HepG2 (cell line): ENCODE measurements around the gene ZNF273. TPM values are rescaled to one million over a fixed set of nuclear protein-coding genes. Genes with fewer than 3 reads are reported as not detected.

ENCODE experiments used
- CREB1 ChIP-seq, 2 experiments: fragments of 450-650 bp in 1 of 2; IDR thresholded peaks; 2 replicates each; pipeline ENCODE4 v1.6.1; 2016 to 2017; ENCODE audit warnings: control low read depth in 1 of 2, mild to moderate bottlenecking in 1 of 2, missing compliant biosample characterization in 1 of 2, missing genetic modification characterization in 1 of 2
- KAT2B ChIP-seq: fragments of 150-350 bp; IDR thresholded peaks from 2 replicates; pipeline ENCODE4 v1.6.1; 2014; ENCODE audit warnings: low read depth, low read length, borderline replicate concordance
- KLF15 ChIP-seq: sonication (generic); formaldehyde crosslinking; IDR thresholded peaks from 2 replicates; pipeline ENCODE4 v1.8.1; 2023; ENCODE audit warnings: borderline replicate concordance, mild to moderate bottlenecking, inconsistent platforms, missing genetic modification reagents, mixed read lengths
- MAFG ChIP-seq: sonication (generic); formaldehyde crosslinking; IDR thresholded peaks from 2 replicates; pipeline ENCODE4 v1.5.1; 2020; ENCODE audit warnings: mild to moderate bottlenecking, missing genetic modification reagents
- PITX1 ChIP-seq: sonication (generic); formaldehyde crosslinking; IDR thresholded peaks from 2 replicates; pipeline ENCODE4 v1.5.1; 2020; ENCODE audit warnings: mild to moderate bottlenecking, missing genetic modification reagents
- PLRG1 ChIP-seq: fragments of 450-650 bp; conservative IDR thresholded peaks from 2 replicates; pipeline ENCODE4 v1.6.1; 2016
- SETDB1 ChIP-seq: sonication (generic); formaldehyde crosslinking; IDR thresholded peaks from 2 replicates; pipeline ENCODE4 v1.5.1; 2020; ENCODE audit warnings: missing genetic modification reagents, mild to moderate bottlenecking, borderline replicate concordance
- SIX1 ChIP-seq: sonication (generic); formaldehyde crosslinking; IDR thresholded peaks from 2 replicates; pipeline ENCODE4 v1.4.0; 2020; ENCODE audit warnings: missing genetic modification reagents, borderline replicate concordance
- ZBTB1 ChIP-seq: sonication (generic); formaldehyde crosslinking; IDR thresholded peaks from 2 replicates; pipeline ENCODE4 v1.4.0; 2020; ENCODE audit warnings: missing genetic modification reagents, borderline replicate concordance
- ZFP82 ChIP-seq: sonication (generic); formaldehyde crosslinking; IDR thresholded peaks from 2 replicates; pipeline ENCODE4 v1.5.1; 2020; ENCODE audit warnings: mild to moderate bottlenecking, missing genetic modification reagents, borderline replicate concordance
- ZNF234 ChIP-seq: sonication (generic); formaldehyde crosslinking; conservative IDR thresholded peaks from 2 replicates; pipeline ENCODE4 v1.5.1; 2020; ENCODE audit warnings: mild to moderate bottlenecking, missing genetic modification reagents
- ZNF546 ChIP-seq: sonication (generic); formaldehyde crosslinking; conservative IDR thresholded peaks from 2 replicates; pipeline ENCODE4 v1.8.1; 2023; ENCODE audit warnings: mild to moderate bottlenecking, missing genetic modification reagents
- ZNF550 ChIP-seq: sonication (generic); formaldehyde crosslinking; IDR thresholded peaks from 2 replicates; pipeline ENCODE4 v1.4.0; 2020; ENCODE audit warnings: mild to moderate bottlenecking, missing genetic modification reagents, borderline replicate concordance
- ZNF556 ChIP-seq: sonication (generic); formaldehyde crosslinking; IDR thresholded peaks from 2 replicates; pipeline ENCODE4 v1.4.0; 2020; ENCODE audit warnings: mild to moderate bottlenecking, missing genetic modification reagents, borderline replicate concordance
- ZNF557 ChIP-seq: sonication (generic); formaldehyde crosslinking; IDR thresholded peaks from 2 replicates; pipeline ENCODE4 v1.4.0; 2020; ENCODE audit warnings: missing genetic modification reagents
- ZNF563 ChIP-seq: sonication (generic); formaldehyde crosslinking; IDR thresholded peaks from 2 replicates; pipeline ENCODE4 v1.8.0; 2022; ENCODE audit warnings: mild to moderate bottlenecking, moderate library complexity, missing genetic modification reagents
- ZNF564 ChIP-seq: sonication (generic); formaldehyde crosslinking; IDR thresholded peaks from 2 replicates; pipeline ENCODE4 v1.8.1; 2023; ENCODE audit warnings: mild to moderate bottlenecking, missing genetic modification reagents
- polyA plus RNA-seq, 8 experiments: library from polyadenylated mRNA; depleted of rRNA in 3 of 8; stranded (reverse) in 7 of 8; unstranded in 1 of 8; fragments of >200 nt; fragmentation: Illumina TruSeq in 4 of 8; extraction: Trizol in 4 of 8; gene quantifications; 2 replicates each; pipeline versions ENCODE4 v1.2.1 to v1.2.3, GENCODE V29; 2011 to 2016; ENCODE audit warnings: low read depth in 4 of 8, missing spikeins in 1 of 8, mixed read lengths in 1 of 8; ENCODE audit not compliant: insufficient read depth in 1 of 8
- total RNA-seq, 5 experiments: library from RNA; depleted of rRNA; stranded (reverse); fragments of >200 nt; fragmentation: Illumina TruSeq; extraction: Trizol; gene quantifications; 2 replicates each; pipeline ENCODE4 v1.2.3, GENCODE V29; 2016; ENCODE audit warnings: low read depth in 1 of 5
- TF ChIP-seq, protein P1 (sequence below): IDR thresholded peaks from 2 replicates; pipeline ENCODE4 v1.6.1; 2016; ENCODE audit warnings: mild to moderate bottlenecking
- TF ChIP-seq, protein P2 (sequence below): IDR thresholded peaks from 2 replicates; pipeline ENCODE4 v1.6.1; 2016; ENCODE audit warnings: mild to moderate bottlenecking, missing biosample characterization, missing genetic modification reagents
- TF ChIP-seq, protein P3 (sequence below): sonication (generic); formaldehyde crosslinking; IDR thresholded peaks from 2 replicates; pipeline ENCODE4 v1.5.0; 2020; ENCODE audit warnings: mild to moderate bottlenecking, missing genetic modification reagents
- TF ChIP-seq, protein P4 (sequence below): sonication (generic); formaldehyde crosslinking; IDR thresholded peaks from 2 replicates; pipeline ENCODE4 v1.4.0; 2020; ENCODE audit warnings: missing genetic modification reagents, borderline replicate concordance
- TF ChIP-seq, protein P5 (sequence below), 2 experiments: sonication (generic) in 1 of 2; formaldehyde crosslinking in 1 of 2; IDR thresholded peaks; 2 replicates each; pipeline versions ENCODE4 v1.4.0 to v1.6.1; 2018 to 2020; ENCODE audit warnings: missing genetic modification reagents in 2 of 2, borderline replicate concordance in 1 of 2, low read depth in 1 of 2, mild to moderate bottlenecking in 1 of 2, missing biosample characterization in 1 of 2

Gene ZNF273
- total and polyA plus RNA-seq, 2 of the 13 experiments (the other 11 are each of a cell fraction or from before 2014, with no cell fraction given) = 1.7 to 5.8 TPM

DNA sequence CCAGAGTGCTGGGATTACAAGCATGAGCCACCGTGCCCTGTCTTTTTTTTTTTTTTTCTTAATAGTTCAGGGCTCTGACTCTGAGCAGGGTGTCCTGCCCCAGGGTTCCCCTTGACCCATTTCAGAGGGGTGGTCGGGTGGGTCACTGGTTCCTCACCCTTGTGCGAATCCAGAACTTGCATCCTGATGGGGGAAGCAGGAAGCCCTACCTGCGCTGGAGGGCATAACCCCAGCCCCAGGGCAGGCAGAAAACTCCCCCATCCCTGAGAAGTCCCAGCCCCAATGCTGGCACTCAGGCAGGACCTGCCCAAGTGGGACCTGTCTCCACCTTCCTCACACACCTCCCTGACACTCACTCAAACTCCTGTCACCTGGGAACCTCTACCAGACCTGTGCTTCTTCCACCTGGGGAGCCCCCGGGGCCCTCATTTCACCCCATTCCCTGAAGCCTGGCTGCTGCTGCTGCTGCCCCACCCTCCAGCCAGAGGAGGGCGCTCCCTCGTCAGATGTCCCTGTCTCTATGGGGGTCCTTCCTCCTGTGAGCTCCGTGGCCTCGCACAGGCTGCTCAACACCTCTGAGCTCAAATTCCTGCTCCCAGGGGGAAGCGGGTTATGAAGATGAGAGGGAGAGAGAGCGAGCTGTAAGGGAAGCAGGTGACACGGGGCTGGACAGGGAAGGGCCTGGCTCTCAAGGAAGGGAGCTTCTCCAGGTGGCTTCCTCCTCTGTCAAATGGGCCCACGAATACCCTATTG is 15.1 kb upstream of the ZNF273 start (continued):
- TF ChIP-seq SETDB1 (CRISPR knock-in tag) (no peak), MAFG (no peak), PITX1 (CRISPR knock-in tag) (no peak), ZNF234 (CRISPR knock-in tag) (no peak), ZNF556 (no peak), ZNF563 (CRISPR knock-in tag) (no peak), ZBTB1 (CRISPR knock-in tag) (no peak), ZNF557 (CRISPR knock-in tag) (no peak), ZNF564 (CRISPR knock-in tag) (no peak), KLF15 (CRISPR knock-in tag) (no peak), ZNF550 (CRISPR knock-in tag) (no peak), CREB1 (IDR thresholded peaks at IDR 0.05) (no peak), CREB1 (CRISPR knock-in tag; IDR thresholded peaks at IDR 0.05) (no peak), ZFP82 (no peak), SIX1 (CRISPR knock-in tag) (no peak), KAT2B (no peak), PLRG1 (no peak), ZNF546 (CRISPR knock-in tag) (no peak)
- TF ChIP-seq, protein P1, sequence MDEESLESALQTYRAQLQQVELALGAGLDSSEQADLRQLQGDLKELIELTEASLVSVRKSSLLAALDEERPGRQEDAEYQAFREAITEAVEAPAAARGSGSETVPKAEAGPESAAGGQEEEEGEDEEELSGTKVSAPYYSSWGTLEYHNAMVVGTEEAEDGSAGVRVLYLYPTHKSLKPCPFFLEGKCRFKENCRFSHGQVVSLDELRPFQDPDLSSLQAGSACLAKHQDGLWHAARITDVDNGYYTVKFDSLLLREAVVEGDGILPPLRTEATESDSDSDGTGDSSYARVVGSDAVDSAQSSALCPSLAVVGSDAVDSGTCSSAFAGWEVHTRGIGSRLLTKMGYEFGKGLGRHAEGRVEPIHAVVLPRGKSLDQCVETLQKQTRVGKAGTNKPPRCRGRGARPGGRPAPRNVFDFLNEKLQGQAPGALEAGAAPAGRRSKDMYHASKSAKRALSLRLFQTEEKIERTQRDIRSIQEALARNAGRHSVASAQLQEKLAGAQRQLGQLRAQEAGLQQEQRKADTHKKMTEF (CRISPR knock-in tag) = no peak
- TF ChIP-seq, protein P2, sequence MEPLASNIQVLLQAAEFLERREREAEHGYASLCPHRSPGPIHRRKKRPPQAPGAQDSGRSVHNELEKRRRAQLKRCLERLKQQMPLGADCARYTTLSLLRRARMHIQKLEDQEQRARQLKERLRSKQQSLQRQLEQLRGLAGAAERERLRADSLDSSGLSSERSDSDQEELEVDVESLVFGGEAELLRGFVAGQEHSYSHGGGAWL (CRISPR knock-in tag) = no peak
- TF ChIP-seq, protein P3, sequence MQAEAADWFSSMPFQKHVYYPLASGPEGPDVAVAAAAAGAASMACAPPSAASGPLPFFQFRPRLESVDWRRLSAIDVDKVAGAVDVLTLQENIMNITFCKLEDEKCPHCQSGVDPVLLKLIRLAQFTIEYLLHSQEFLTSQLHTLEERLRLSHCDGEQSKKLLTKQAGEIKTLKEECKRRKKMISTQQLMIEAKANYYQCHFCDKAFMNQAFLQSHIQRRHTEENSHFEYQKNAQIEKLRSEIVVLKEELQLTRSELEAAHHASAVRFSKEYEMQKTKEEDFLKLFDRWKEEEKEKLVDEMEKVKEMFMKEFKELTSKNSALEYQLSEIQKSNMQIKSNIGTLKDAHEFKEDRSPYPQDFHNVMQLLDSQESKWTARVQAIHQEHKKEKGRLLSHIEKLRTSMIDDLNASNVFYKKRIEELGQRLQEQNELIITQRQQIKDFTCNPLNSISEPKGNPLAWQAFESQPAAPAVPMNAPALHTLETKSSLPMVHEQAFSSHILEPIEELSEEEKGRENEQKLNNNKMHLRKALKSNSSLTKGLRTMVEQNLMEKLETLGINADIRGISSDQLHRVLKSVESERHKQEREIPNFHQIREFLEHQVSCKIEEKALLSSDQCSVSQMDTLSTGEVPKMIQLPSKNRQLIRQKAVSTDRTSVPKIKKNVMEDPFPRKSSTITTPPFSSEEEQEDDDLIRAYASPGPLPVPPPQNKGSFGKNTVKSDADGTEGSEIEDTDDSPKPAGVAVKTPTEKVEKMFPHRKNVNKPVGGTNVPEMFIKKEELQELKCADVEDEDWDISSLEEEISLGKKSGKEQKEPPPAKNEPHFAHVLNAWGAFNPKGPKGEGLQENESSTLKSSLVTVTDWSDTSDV (CRISPR knock-in tag) = no peak
- TF ChIP-seq, protein P4, sequence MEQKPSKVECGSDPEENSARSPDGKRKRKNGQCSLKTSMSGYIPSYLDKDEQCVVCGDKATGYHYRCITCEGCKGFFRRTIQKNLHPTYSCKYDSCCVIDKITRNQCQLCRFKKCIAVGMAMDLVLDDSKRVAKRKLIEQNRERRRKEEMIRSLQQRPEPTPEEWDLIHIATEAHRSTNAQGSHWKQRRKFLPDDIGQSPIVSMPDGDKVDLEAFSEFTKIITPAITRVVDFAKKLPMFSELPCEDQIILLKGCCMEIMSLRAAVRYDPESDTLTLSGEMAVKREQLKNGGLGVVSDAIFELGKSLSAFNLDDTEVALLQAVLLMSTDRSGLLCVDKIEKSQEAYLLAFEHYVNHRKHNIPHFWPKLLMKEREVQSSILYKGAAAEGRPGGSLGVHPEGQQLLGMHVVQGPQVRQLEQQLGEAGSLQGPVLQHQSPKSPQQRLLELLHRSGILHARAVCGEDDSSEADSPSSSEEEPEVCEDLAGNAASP = no peak
- TF ChIP-seq, protein P5, sequence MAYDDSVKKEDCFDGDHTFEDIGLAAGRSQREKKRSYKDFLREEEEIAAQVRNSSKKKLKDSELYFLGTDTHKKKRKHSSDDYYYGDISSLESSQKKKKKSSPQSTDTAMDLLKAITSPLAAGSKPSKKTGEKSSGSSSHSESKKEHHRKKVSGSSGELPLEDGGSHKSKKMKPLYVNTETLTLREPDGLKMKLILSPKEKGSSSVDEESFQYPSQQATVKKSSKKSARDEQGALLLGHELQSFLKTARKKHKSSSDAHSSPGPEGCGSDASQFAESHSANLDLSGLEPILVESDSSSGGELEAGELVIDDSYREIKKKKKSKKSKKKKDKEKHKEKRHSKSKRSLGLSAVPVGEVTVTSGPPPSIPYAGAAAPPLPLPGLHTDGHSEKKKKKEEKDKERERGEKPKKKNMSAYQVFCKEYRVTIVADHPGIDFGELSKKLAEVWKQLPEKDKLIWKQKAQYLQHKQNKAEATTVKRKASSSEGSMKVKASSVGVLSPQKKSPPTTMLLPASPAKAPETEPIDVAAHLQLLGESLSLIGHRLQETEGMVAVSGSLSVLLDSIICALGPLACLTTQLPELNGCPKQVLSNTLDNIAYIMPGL (CRISPR knock-in tag; IDR thresholded peaks at IDR 0.05; ENCODE audit: borderline replicate concordance in 1 of 2, low read depth in 1 of 2) = peak; percentile 66 to 73; a peak in 3 of 4 replicates
